Thyroid gland (tissue), 4 donors: ENCODE measurements around the gene PIF1. TPM values are rescaled to one million over a fixed set of nuclear protein-coding genes. Genes with fewer than 3 reads are reported as not detected.

Source experiments
- DNase-seq, 2 donors: peaks; one replicate each; pipeline ENCODE4 v3.0.0-alpha.2; 2019
- H3K27ac ChIP-seq, 3 donors: fragments of 200-600 bp; sonication (generic); 1 replicate in 2 of 3; 2 replicates in 1 of 3; pipeline ENCODE4 v1.5.1; 2016 to 2019; ENCODE audit warnings: mild to moderate bottlenecking in 1 of 3, moderate library complexity in 1 of 3
- H3K27me3 ChIP-seq: fragments of 200-600 bp; sonication (generic); one replicate; pipeline ENCODE4 v1.5.1; 2019
- H3K36me3 ChIP-seq, 2 donors: fragments of 200-600 bp; sonication (generic); one replicate each; pipeline ENCODE4 v1.5.1; 2016 to 2019
- H3K4me1 ChIP-seq, 2 donors: fragments of 200-600 bp; sonication (generic); one replicate each; pipeline ENCODE4 v1.5.1; 2017 to 2019
- H3K4me3 ChIP-seq, 3 donors: fragments of 200-600 bp; sonication (generic); replicated peaks in 1 of 3; 1 replicate in 2 of 3; 2 replicates in 1 of 3; pipeline ENCODE4 v1.5.1; 2016; ENCODE audit warnings: mild to moderate bottlenecking in 1 of 3
- H3K9me3 ChIP-seq: fragments of 200-600 bp; sonication (generic); one replicate; pipeline ENCODE4 v1.5.1; 2017
- CTCF ChIP-seq, 6 experiments: fragments of 200-600 bp in 3 of 6; fragments of 450-650 bp in 3 of 6; sonication (generic) in 3 of 6; IDR thresholded peaks; one replicate each; pipeline ENCODE4 v1.5.1; 2016 to 2019; ENCODE audit warnings: antibody characterized with exemption in 6 of 6, mild to moderate bottlenecking in 2 of 6, inconsistent platforms in 1 of 6, moderate library complexity in 1 of 6
- POLR2A ChIP-seq, 2 donors: fragments of 450-650 bp; IDR thresholded peaks; one replicate each; pipeline ENCODE4 v1.6.1; 2017; ENCODE audit warnings: antibody characterized with exemption in 2 of 2, mild to moderate bottlenecking in 2 of 2, moderate library complexity in 1 of 2
- WGBS, 2 donors: methylation state at CpG; one replicate each; pipeline ENCODE4 v1.1.5; 2017; 5-methylcytosine and 5-hydroxymethylcytosine counted together
- intact Hi-C: fragments of 100-400 bp; cut with DNase I; formaldehyde crosslinking; loops from one replicate; pipeline ENCODE4 v1.15.1; 2023
- total RNA-seq, 4 donors: library from RNA; depleted of rRNA; stranded (reverse); fragments of >200 nt; gene quantifications; one replicate each; pipeline ENCODE4 v1.2.3, GENCODE V29; 2016

PIF1 gene
- total RNA-seq, 4 donors from 2014 or later, result 0.33 to 1.1 (median 0.54) TPM; not detected in 1

GRCh38 chr15:64807751-64808222, 17.7 kb downstream of the PIF1 start:
- no peaks in the 10 kb centered on the region for H3K9me3 ChIP-seq
- no peaks in the 10 kb centered on the region for H3K27me3 ChIP-seq
- WGBS, 2 donors, result 64 to 72% methylated on average over 3 to 5 of the region's 6 CpGs
- H3K4me1 ChIP-seq, result no peaks in the 10 kb centered on the region
- intact Hi-C loops, result loop anchor here (5.0 kb wide), 1 partner anchor 120 kb away; no protein-coding TSS in a partner anchor
- DNase-seq, result no peak
- TF ChIP-seq CTCF (IDR thresholded peaks at IDR 0.05), result no peak
- TF ChIP-seq POLR2A (IDR thresholded peaks at IDR 0.05), result no peak
- no peak overlapping the region for H3K27ac ChIP-seq
- no peak overlapping the region for H3K4me3 ChIP-seq
- no peaks in the 10 kb centered on the region for H3K36me3 ChIP-seq

- Histone ChIP-seq H3K4me3 (no peak overlapping the region), H3K27ac (no peak overlapping the region), H3K4me1 (peaks cover 0 to 3% of the 10 kb centered on the region in 2 donors), H3K36me3 (no peaks in the 10 kb centered on the region), H3K27me3 (no peaks in the 10 kb centered on the region), H3K9me3 (no peaks in the 10 kb centered on the region)
- TF ChIP-seq CTCF (IDR thresholded peaks at IDR 0.05) (no peak), POLR2A (IDR thresholded peaks at IDR 0.05) (no peak)
- intact Hi-C loops, result loop anchor here (5.0 kb wide), 1 partner anchor 120 kb away; no protein-coding TSS in a partner anchor
- no peak for DNase-seq
- WGBS, 2 donors, result 65 to 68% methylated on average over 13 of the region's 13 CpGs
Measured at GRCh38 chr15:64807051-64807749, 18.2 kb downstream of the PIF1 start.

GRCh38 chr15:64806509-64806908, 18.9 kb downstream of the PIF1 start:
- Histone ChIP-seq H3K4me3 (no peak overlapping the region), H3K4me1 (peaks cover 0 to 8% of the 10 kb centered on the region in 2 donors)
- WGBS, 2 donors, result 86 to 90% methylated on average over 6 of the region's 6 CpGs

GRCh38 chr15:64804619-64805018, 20.8 kb downstream of the PIF1 start:
- H3K9me3 ChIP-seq, result no peaks in the 10 kb centered on the region
- H3K27ac ChIP-seq, result no peak overlapping the region
- intact Hi-C loops, result loop anchor here (5.0 kb wide), 1 partner anchor 117 kb away; no protein-coding TSS in a partner anchor
- no peaks in the 10 kb centered on the region for H3K36me3 ChIP-seq
- H3K4me1 ChIP-seq, result peaks cover 0 to 8% of the 10 kb centered on the region in 2 donors
- DNase-seq, result no peak
- TF ChIP-seq CTCF (IDR thresholded peaks at IDR 0.05) (no peak), POLR2A (IDR thresholded peaks at IDR 0.05) (no peak)
- no peak overlapping the region for H3K4me3 ChIP-seq
- H3K27me3 ChIP-seq, result no peaks in the 10 kb centered on the region
- 41 to 48% methylated on average over 2 of the region's 2 CpGs for WGBS, 2 donors

More at GRCh38 chr15:64806509-64806908, 18.9 kb downstream of the PIF1 start:
- no peak for TF ChIP-seq CTCF (IDR thresholded peaks at IDR 0.05)
- no peak for TF ChIP-seq POLR2A (IDR thresholded peaks at IDR 0.05)
- Histone ChIP-seq H3K9me3 (no peaks in the 10 kb centered on the region), H3K27ac (no peak overlapping the region), H3K27me3 (no peaks in the 10 kb centered on the region), H3K36me3 (no peaks in the 10 kb centered on the region)
- no peak for DNase-seq
- intact Hi-C loops, result loop anchor here (5.0 kb wide), 1 partner anchor 119 kb away; no protein-coding TSS in a partner anchor

GRCh38 chr15:64803526-64803925, 21.9 kb downstream of the PIF1 start:
- Histone ChIP-seq H3K27ac (no peak overlapping the region), H3K4me1 (peaks cover 0 to 8% of the 10 kb centered on the region in 2 donors)
- 91 to 94% methylated on average over 1 of the region's 1 CpG for WGBS, 2 donors

More at GRCh38 chr15:64803526-64803925, 21.9 kb downstream of the PIF1 start:
- no peak for DNase-seq
- intact Hi-C loops, result no loop called here
- Histone ChIP-seq H3K36me3 (no peaks in the 10 kb centered on the region), H3K27me3 (no peaks in the 10 kb centered on the region), H3K4me3 (no peak overlapping the region), H3K9me3 (no peaks in the 10 kb centered on the region)
- TF ChIP-seq CTCF (IDR thresholded peaks at IDR 0.05) (no peak), POLR2A (IDR thresholded peaks at IDR 0.05) (no peak)
